GM19372 (cell line): ENCODE measurements around the gene FGF1.

Source experiments
- ATAC-seq: cut with Tn5 transposase; IDR thresholded peaks from one replicate; pipeline ENCODE4 v1.9.1; 2021; ENCODE audit warnings: mild to moderate bottlenecking, low read depth, moderate library complexity; ENCODE audit not compliant: unreplicated experiment

The FGF1 gene

GRCh38 chr5:142589720-142590119 is 96.2 kb downstream of the FGF1 start:
- no peak for ATAC-seq

GRCh38 chr5:142587354-142587965 is 98.4 kb downstream of the FGF1 start:
- no peak for ATAC-seq

- no peak for ATAC-seq
Measured at GRCh38 chr5:142586552-142586951, 99.3 kb downstream of the FGF1 start.

- ATAC-seq = no peak
Measured at GRCh38 chr5:142585451-142585850, 100.4 kb downstream of the FGF1 start.

GRCh38 chr5:142584891-142585290 is 101.0 kb downstream of the FGF1 start:
- ATAC-seq = no peak

GRCh38 chr5:142578161-142578830 is 107.6 kb downstream of the FGF1 start:
- no peak for ATAC-seq

- no peak for ATAC-seq
Measured at GRCh38 chr5:142576804-142577203, 109.1 kb downstream of the FGF1 start.

- no peak for ATAC-seq
Measured at GRCh38 chr5:142576303-142576702, 109.6 kb downstream of the FGF1 start.

- no peak for ATAC-seq
Measured at GRCh38 chr5:142572006-142572405, 113.9 kb downstream of the FGF1 start.

GRCh38 chr5:142571371-142571770 is 114.5 kb downstream of the FGF1 start:
- no peak for ATAC-seq

GRCh38 chr5:142569905-142570304 is 116.0 kb downstream of the FGF1 start:
- ATAC-seq = no peak

GRCh38 chr5:142568996-142569335 is 116.9 kb downstream of the FGF1 start:
- no peak for ATAC-seq

GRCh38 chr5:142568283-142568995 is 117.5 kb downstream of the FGF1 start:
- no peak for ATAC-seq

- ATAC-seq = no peak
Measured at GRCh38 chr5:142561486-142562097, 124.3 kb downstream of the FGF1 start.

- ATAC-seq = no peak
Measured at GRCh38 chr5:142561029-142561428, 124.9 kb downstream of the FGF1 start.

- no peak for ATAC-seq
Measured at GRCh38 chr5:142552107-142552506, 133.8 kb downstream of the FGF1 start.

- no peak for ATAC-seq
Measured at GRCh38 chr5:142551338-142552067, 134.4 kb downstream of the FGF1 start.

- no peak for ATAC-seq
Measured at GRCh38 chr5:142550471-142550870, 135.4 kb downstream of the FGF1 start.

GRCh38 chr5:142549834-142550233 is 136.1 kb downstream of the FGF1 start:
- no peak for ATAC-seq

- no peak for ATAC-seq
Measured at GRCh38 chr5:142548739-142549275, 137.1 kb downstream of the FGF1 start.
